ENCODE results near the gene SLC12A3.

DNA sequence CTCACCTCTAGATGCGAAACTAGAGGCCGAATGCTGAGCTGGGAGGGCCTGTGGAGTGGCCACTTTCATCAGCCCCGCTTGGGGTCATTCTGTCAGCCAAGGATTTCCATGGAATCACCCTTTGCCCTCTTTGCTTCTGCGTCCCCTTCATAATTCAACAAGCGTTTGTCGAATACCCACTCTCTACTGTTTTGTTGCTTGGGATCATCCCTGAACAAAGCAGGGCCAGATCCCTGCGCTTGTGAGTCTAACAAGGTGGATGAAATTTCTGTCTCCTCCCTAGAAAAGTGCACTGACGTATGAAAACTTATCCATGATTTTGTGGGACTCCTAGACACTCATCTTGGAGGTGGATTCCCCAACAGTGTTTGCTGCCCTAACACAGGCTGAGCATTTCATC lies 3.3 kb upstream of the SLC12A3 start:
- TF ChIP-seq POLR2AphosphoS5 (IDR thresholded peaks at IDR 0.05) (no peak), POLR2A (IDR thresholded peaks at IDR 0.05; ENCODE audit: low read depth) (no peak), EP300 (IDR thresholded peaks at IDR 0.05) (no peak)
- TF ChIP-seq, protein P1, sequence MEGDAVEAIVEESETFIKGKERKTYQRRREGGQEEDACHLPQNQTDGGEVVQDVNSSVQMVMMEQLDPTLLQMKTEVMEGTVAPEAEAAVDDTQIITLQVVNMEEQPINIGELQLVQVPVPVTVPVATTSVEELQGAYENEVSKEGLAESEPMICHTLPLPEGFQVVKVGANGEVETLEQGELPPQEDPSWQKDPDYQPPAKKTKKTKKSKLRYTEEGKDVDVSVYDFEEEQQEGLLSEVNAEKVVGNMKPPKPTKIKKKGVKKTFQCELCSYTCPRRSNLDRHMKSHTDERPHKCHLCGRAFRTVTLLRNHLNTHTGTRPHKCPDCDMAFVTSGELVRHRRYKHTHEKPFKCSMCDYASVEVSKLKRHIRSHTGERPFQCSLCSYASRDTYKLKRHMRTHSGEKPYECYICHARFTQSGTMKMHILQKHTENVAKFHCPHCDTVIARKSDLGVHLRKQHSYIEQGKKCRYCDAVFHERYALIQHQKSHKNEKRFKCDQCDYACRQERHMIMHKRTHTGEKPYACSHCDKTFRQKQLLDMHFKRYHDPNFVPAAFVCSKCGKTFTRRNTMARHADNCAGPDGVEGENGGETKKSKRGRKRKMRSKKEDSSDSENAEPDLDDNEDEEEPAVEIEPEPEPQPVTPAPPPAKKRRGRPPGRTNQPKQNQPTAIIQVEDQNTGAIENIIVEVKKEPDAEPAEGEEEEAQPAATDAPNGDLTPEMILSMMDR (IDR thresholded peaks at IDR 0.05), result no peak

Data from esophagus muscularis mucosa (tissue), 4 donors.